SU-DHL-6 (cell line): ENCODE results near the gene CCDC81.

Experiments used
- H2AFZ ChIP-seq: fragments of 200-600 bp; sonication (generic); 2 replicates; pipeline ENCODE4 v1.6.1; 2014; ENCODE audit warnings: low read depth, mild to moderate bottlenecking, moderate library complexity, mixed read lengths, antibody characterized with exemption, low read length; ENCODE audit not compliant: severe bottlenecking
- H3F3A ChIP-seq: fragments of 200-600 bp; shearing (Covaris generic); 2 replicates; pipeline ENCODE4 v1.6.0; 2016; ENCODE audit warnings: antibody characterized with exemption, mild to moderate bottlenecking; ENCODE audit not compliant: insufficient read depth
- H3K27ac ChIP-seq: fragments of 200-600 bp; sonication (generic); 2 replicates; pipeline ENCODE4 v1.5.1; 2016; ENCODE audit warnings: low read depth, mild to moderate bottlenecking, low read length, moderate library complexity, mixed read lengths
- H3K27me3 ChIP-seq: fragments of 200-600 bp; sonication (generic), shearing (Covaris generic); 2 replicates; pipeline ENCODE4 v1.6.0; 2014; ENCODE audit warnings: mild to moderate bottlenecking, low read length
- H3K36me3 ChIP-seq: fragments of 200-600 bp; sonication (generic); 2 replicates; pipeline ENCODE4 v1.6.1; 2014; ENCODE audit warnings: mild to moderate bottlenecking, low read length, mixed read lengths
- H3K4me2 ChIP-seq: fragments of 300-600, 200-600 bp; shearing (Covaris generic), sonication (generic); 2 replicates; pipeline ENCODE4 v1.6.0; 2014; ENCODE audit warnings: low read length, low read depth, mild to moderate bottlenecking; ENCODE audit not compliant: poor library complexity, severe bottlenecking
- H3K4me3 ChIP-seq: fragments of 200-600 bp; sonication (generic); 2 replicates; pipeline ENCODE4 v1.5.1; 2014; ENCODE audit warnings: antibody characterized with exemption, low read length, mild to moderate bottlenecking, mixed read lengths; ENCODE audit not compliant: insufficient read depth, poor library complexity, severe bottlenecking
- H3K79me2 ChIP-seq: fragments of 200-600 bp; sonication (generic); 2 replicates; pipeline ENCODE4 v1.6.1; 2014; ENCODE audit warnings: mild to moderate bottlenecking, low read length, moderate library complexity; ENCODE audit not compliant: insufficient read depth
- H3K9ac ChIP-seq: fragments of 200-600 bp; sonication (generic); 2 replicates; pipeline ENCODE4 v1.7.0; 2014; ENCODE audit warnings: mild to moderate bottlenecking, low read length
- H3K9me2 ChIP-seq: fragments of 200-600 bp; sonication (generic); replicated peaks from 2 replicates; pipeline ENCODE4 v1.6.1; 2014; ENCODE audit warnings: low read length; ENCODE audit not compliant: insufficient read depth
- H3K9me3 ChIP-seq: fragments of 200-600 bp; sonication (generic); 2 replicates; pipeline ENCODE4 v1.6.1; 2014; ENCODE audit warnings: low read length, mixed read lengths; ENCODE audit not compliant: insufficient read depth
- H4K20me1 ChIP-seq: fragments of 200-600 bp; sonication (generic); 2 replicates; pipeline ENCODE4 v1.6.1; 2014; ENCODE audit warnings: low read depth, mild to moderate bottlenecking, antibody characterized with exemption, low read length, moderate library complexity, mixed read lengths
- CTCF ChIP-seq: fragments of 200-600 bp; sonication (generic); IDR thresholded peaks from one replicate; pipeline ENCODE4 v1.5.1; 2017; ENCODE audit warnings: antibody characterized with exemption, mild to moderate bottlenecking, low read length, moderate library complexity; ENCODE audit not compliant: insufficient read depth, poor library complexity, severe bottlenecking
- EZH2phosphoT487 ChIP-seq: fragments of 200-600 bp; sonication (generic), shearing (Covaris generic); conservative IDR thresholded peaks from 2 replicates; pipeline ENCODE4 v1.6.1; 2018; ENCODE audit warnings: mild to moderate bottlenecking, antibody characterized with exemption, low read length, moderate library complexity, mixed read lengths

The CCDC81 gene

GRCh38 chr11:86458294-86459001 lies 83.8 kb downstream of the CCDC81 start:
- Histone ChIP-seq H3F3A (no peaks in the 10 kb centered on the region), H3K79me2 (no peaks in the 10 kb centered on the region), H3K27me3 (no peaks in the 10 kb centered on the region), H3K36me3 (no peaks in the 10 kb centered on the region), H3K27ac (no peak overlapping the region), H3K4me3 (no peak overlapping the region), H3K9me3 (no peaks in the 10 kb centered on the region), H3K9ac (no peak overlapping the region), H2AFZ (no peak overlapping the region), H4K20me1 (no peaks in the 10 kb centered on the region), H3K4me2 (no peak overlapping the region), H3K9me2 (no peaks in the 10 kb centered on the region)
- no peak for TF ChIP-seq EZH2phosphoT487
- no peak for TF ChIP-seq CTCF

GRCh38 chr11:86459002-86459385 lies 84.3 kb downstream of the CCDC81 start:
- H3K79me2 ChIP-seq = no peaks in the 10 kb centered on the region
- H3K9ac ChIP-seq = no peak overlapping the region
- H3K9me2 ChIP-seq = no peaks in the 10 kb centered on the region
- no peak overlapping the region for H3K4me3 ChIP-seq
- no peak overlapping the region for H2AFZ ChIP-seq
- no peak for TF ChIP-seq EZH2phosphoT487
- TF ChIP-seq CTCF = no peak
- H3K4me2 ChIP-seq = no peak overlapping the region
- no peaks in the 10 kb centered on the region for H3K9me3 ChIP-seq
- no peaks in the 10 kb centered on the region for H4K20me1 ChIP-seq
- no peaks in the 10 kb centered on the region for H3K27me3 ChIP-seq
- no peaks in the 10 kb centered on the region for H3F3A ChIP-seq
- no peaks in the 10 kb centered on the region for H3K36me3 ChIP-seq
- H3K27ac ChIP-seq = no peak overlapping the region

- no peaks in the 10 kb centered on the region for H3K9me2 ChIP-seq
- TF ChIP-seq CTCF (no peak), EZH2phosphoT487 (no peak)
- H3K27ac ChIP-seq = no peak overlapping the region
- H2AFZ ChIP-seq = no peak overlapping the region
- no peaks in the 10 kb centered on the region for H4K20me1 ChIP-seq
- H3K27me3 ChIP-seq = no peaks in the 10 kb centered on the region
- no peak overlapping the region for H3K4me3 ChIP-seq
- H3K36me3 ChIP-seq = no peaks in the 10 kb centered on the region
- no peak overlapping the region for H3K4me2 ChIP-seq
- no peak overlapping the region for H3K9ac ChIP-seq
- H3K9me3 ChIP-seq = no peaks in the 10 kb centered on the region
- H3F3A ChIP-seq = no peaks in the 10 kb centered on the region
- no peaks in the 10 kb centered on the region for H3K79me2 ChIP-seq
Measured at GRCh38 chr11:86459682-86460460, 85.2 kb downstream of the CCDC81 start.
